Stimulated activated CD4-positive, alpha-beta T cell treated with anti-CD3 and anti-CD28 coated beads, Interleukin-1b, Interleukin-23, amount 100 ng/mL, for 4 hours (primary cell): ENCODE data around the gene GNGT2.
"Not testable (repeated sequence)": the region's sequence is repeated elsewhere in the genome, so short reads cannot be mapped to it uniquely, and the experiment has no call there.

Experiments used
- DNase-seq, 2 donors: peaks; one replicate each; pipeline ENCODE4 v3.0.0-alpha.2; 2020; ENCODE audit warnings: low read depth in 2 of 2

The GNGT2 gene

DNA sequence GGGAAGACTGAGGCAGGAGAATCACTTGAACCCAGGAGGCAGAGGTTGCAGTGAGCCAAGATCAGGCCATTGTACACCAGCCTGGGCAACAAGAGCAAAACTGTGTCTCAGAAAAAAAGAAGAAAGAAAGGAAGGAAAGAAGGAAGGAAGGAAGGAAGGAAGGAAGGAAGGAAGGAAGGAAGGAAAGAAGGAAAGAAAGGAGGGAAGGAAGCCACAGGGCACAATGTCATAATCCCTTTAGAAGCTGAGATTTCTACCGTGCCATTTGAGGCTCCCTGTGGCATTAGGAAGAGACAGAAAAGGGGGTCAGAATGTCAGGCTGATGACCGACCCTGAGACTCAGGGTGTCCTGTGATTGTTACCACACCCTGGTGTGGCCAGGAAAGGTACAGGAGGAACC is 6.6 kb downstream of the GNGT2 start:
- no peak for DNase-seq

DNA sequence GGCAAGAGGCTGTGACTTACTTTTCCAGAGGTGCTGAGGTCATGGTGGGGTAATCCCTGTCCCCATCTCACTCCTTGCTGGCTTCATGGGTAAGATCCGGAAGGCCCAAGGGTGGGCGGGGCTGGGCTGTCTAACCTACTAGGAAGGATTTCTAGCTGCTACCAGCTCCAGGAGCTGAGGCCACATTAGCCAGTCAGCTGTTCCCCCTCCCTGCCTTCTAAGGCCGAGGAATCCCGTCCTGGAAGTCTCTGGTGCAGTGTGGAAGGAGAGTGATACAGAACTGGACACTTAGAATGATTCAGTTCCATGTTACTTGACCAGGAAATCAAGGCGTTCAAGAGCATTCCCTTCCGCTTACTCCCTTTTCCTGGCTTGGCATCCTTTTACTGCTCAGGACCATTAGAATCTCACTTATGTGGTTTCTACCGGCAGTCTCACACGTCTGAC is 8.9 kb downstream of the GNGT2 start:
- no peak for DNase-seq

DNA sequence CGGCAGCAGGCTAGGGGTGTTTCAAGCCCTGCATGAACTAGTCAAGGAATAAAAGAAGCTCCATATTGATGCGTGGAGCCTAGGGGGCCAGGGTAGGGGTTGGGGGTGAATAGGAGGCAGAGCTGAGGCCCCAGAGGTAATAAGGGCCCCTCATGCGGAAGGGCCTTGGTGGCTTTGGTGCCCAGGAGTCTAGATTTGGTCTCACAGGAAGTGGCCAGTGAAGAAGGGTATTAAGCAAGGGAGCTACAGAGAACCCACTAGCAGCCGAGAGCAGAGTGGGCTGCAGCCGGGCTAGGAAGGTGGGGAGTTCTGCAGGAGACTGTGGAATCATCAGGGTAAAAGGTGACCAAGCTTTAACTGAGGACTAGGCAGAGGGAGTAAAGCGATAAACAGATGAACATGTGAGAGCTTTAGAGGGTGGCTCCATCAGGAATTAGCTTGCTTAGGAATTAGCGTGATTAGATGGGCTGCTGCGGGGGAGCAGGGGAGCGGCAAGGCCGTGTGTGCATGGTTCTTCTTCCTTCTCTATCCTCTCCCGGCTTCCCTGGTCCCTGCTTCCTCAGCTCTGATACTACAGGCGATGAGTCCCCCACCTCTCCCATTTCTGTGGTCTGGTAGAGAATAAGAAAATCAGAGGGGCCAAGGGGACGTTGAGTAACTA is 9.8 kb downstream of the GNGT2 start:
- no peak for DNase-seq

- no peak for DNase-seq
Measured at GRCh38 chr17:49198211-49198610, 12.2 kb downstream of the GNGT2 start.

- no peak for DNase-seq
Measured at GRCh38 chr17:49197346-49197998, 12.9 kb downstream of the GNGT2 start.

- DNase-seq, result no peak
Measured at GRCh38 chr17:49196520-49196919, 13.9 kb downstream of the GNGT2 start.

- no peak for DNase-seq
Measured at GRCh38 chr17:49195751-49196150, 14.6 kb downstream of the GNGT2 start.

DNA sequence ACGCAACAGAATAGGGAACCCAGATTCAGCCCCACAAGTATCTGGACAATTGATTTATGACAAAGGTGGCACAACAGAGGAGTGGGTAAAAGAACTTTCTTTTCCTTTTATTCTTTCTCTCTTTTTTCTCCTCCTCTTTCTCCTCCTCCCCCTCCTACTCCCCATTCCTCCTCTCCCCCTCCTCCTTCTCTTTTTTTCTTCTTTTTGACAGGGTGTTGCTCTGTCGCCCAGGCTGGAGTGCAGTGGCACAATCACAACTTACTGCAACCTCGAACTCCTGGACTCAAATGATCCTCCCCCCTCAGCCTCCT is 16.1 kb downstream of the GNGT2 start:
- no peak for DNase-seq

DNA sequence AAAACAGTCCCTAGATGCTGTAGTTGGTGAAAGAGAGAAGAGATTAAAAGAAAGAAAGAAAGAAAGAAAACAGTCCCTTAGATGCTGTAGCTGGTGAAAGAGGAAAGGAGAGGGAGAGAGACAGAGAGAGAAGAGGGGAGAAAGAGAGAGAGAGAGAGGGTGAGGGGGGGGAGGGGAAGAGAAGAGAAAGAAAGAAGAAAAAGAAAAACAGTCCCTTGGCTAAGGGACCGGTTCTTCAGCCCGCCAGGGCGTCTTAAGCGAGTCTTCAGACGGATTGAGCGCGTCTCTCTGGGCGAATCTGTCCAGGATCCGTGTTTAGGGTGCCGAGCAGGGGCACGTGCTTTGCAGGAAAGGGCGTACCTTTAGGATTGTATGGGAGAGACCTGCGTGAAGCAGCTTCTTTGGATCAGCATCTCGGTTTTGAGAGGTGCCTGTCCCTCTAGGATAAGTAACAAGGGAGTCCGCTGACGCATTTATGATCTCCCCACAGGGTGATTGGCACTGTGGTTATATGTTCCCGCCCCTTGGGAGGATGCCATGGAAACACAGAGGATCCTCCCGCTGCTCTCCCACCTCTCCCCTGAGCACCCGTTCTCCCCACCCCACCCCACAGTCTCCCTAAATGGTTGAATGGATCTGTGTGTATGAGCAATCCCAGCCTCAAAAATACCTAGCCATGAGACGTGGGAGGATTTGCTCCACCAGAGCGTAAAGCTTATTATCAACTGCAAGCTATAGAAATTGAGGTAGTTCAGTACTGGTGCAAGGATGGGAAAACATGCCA is 16.7 kb downstream of the GNGT2 start:
- no peak for DNase-seq

- DNase-seq, result peak; percentile 89 to 97
Measured at GRCh38 chr17:49191917-49192741, 18.2 kb downstream of the GNGT2 start.

- no peak for DNase-seq
Measured at GRCh38 chr17:49191409-49191916, 18.9 kb downstream of the GNGT2 start.

- no peak for DNase-seq
Measured at GRCh38 chr17:49190932-49191331, 19.4 kb downstream of the GNGT2 start.

DNA sequence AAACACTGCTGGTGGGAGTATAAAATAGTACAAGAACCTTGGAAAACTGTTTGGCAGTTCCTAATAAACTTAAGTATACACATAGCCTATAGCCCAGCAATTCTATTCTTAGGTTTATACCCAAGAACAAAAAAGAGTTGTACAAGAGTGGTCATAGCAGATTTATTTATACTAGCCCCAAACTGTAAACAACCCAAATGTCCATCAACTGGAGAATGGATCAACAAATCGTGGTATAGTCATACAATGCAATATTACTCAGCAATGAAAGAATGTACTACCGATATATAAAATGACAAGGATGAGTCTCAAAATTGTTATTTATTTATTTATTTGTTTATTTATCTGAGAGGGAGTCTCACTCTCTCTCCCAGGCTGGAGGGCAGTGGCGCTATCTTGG is 23.1 kb downstream of the GNGT2 start:
- no peak for DNase-seq

GRCh38 chr17:49185381-49185780 is 25.0 kb downstream of the GNGT2 start:
- not testable (repeated sequence) for DNase-seq

GRCh38 chr17:49184522-49184921 is 25.9 kb downstream of the GNGT2 start:
- not testable (repeated sequence) for DNase-seq

DNA sequence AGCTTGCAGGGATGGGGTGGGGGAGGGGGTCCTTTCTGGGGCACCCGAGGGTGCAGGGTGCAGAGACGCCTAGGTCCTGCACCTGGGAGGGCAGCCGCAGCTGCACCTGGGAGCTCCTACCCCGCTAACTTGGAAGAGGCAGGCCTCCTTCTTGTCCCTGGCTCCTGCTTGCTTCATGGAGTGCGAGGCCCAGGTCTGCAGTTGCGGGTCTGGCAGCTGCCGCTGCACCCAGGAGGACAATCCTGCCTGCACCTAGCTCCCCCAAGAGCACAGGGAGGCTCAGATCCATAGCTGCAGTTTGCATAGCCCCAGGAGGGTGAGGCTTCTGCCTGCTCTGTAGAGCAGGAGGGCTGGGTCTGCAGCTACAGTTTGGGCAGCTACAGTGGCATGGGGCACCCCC is 26.6 kb downstream of the GNGT2 start:
- DNase-seq, result no peak

GRCh38 chr17:49183341-49183740 is 27.0 kb downstream of the GNGT2 start:
- no peak for DNase-seq

DNA sequence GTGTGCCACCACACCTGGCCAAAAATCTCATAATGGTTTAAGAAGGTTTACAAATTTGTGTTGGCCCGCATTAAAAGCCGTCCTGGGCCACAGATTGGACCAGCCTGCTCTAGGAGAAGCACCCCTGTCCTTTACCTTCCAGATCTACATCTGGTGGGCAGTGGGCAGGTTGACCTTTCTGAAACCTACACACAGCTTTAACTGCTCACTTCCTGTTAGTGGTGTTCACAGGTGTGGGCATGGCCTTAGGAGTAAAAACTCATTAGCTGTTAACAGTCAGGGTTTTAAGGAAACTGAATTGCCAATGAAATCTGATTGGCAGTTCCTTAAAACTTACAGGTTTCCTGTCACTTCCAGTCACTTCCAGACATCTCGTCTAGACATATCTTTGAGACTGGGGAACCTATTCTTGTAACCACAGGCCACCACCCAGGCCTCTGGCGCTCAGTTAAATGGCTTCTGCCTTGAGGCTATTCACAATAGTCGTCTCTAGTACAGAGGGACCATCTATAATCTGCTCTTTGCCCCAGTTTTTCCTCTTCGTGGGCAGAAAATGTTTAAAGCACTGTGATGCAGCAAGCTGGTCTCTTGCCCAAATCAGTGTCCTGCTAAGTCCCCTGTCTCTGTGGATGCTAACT is 29.3 kb downstream of the GNGT2 start:
- no peak for DNase-seq

DNA sequence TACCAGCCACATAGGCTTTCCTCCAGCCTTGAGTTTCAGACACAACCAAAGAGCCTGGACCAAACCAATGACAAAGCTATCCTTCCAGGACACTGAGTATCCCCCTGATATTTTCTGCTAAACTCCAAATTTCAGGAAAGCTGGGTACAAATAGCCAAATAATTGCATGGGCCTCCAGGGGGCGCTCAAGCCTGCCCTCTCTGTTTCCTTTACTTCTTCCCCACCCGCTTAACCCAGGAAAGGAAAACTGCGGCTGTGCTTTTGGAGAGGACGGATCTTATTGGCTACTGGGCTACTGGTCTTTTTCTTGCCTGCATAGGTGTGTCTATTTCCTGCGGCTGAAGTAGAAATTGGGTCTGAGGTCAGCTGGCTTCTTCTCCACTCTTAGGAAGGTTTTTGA is 30.1 kb downstream of the GNGT2 start:
- peak; percentile 62 for DNase-seq

GRCh38 chr17:49175978-49176377 is 34.4 kb downstream of the GNGT2 start:
- DNase-seq, result not testable (repeated sequence)

DNA sequence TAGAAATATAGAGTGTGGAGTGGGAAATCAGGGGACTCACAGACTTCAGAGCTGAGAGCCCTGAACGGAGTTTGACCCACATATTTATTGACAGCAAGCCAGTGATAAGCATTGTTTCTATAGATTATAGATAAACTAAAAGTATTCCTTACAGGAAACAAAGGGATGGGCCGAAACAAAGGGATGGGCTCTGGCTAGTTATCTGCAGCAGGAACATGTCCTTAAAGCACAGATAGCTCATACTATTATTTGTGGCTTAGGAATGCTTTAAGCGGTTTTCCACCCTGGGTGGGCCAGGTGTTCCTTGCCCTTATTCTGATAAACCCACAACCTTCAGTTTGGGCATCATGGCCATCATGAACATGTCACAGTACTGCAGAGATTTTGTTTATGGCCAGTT is 39.7 kb downstream of the GNGT2 start:
- DNase-seq, result not testable (repeated sequence)
